Sigmoid colon (tissue), 4 donors: ENCODE data around the gene HAPLN3.

Experiments used
- CTCF ChIP-seq, 4 experiments: fragments of 450-650 bp in 3 of 4; fragments of 200-600 bp in 1 of 4; IDR thresholded peaks; one replicate each; pipeline ENCODE4 v1.5.1; 2016 to 2019; ENCODE audit warnings: antibody characterized with exemption in 4 of 4, mild to moderate bottlenecking in 3 of 4, moderate library complexity in 2 of 4
- POLR2A ChIP-seq, 2 donors: fragments of 450-650 bp; IDR thresholded peaks; one replicate each; pipeline ENCODE4 v1.6.1; 2016; ENCODE audit warnings: antibody characterized with exemption in 2 of 2, mild to moderate bottlenecking in 2 of 2, moderate library complexity in 2 of 2
- POLR2AphosphoS5 ChIP-seq, 4 donors: sonication (generic); formaldehyde crosslinking; IDR thresholded peaks; one replicate each; pipeline ENCODE4 v1.6.1; 2017; ENCODE audit warnings: antibody characterized with exemption in 4 of 4

DNA sequence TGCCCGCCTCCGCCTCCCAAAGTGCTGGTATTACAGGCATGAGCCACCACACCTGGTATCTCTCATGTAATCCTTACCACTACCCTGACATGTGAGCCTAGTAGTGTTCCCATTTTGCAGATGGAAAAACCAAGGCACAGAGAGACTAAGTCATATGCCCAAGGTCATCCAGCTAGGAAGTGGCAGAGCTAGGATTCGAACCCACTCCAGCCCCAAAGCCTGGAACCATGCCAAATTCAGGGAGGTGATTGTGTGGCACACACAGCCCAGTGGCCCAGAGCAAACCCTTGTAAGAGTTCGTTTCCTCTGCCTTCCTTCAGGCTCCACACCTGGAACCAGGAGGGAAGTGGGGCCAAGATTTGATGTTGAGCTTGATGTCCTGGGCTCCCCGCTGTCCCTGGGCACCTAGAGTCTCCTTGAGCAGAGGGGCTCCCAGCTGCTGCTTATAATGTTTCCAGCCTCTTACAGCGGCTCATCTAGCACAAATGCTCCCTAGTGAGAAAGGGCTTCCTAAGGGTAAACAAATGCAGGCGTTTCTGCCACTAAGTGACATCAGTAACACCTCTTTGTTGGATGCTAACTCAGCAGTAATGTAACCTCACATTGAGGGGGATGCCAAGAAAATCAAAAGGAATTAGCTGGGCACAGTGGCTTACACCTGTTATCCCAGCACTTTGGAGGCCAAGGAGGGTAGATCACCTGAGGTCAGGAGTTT lies 3.6 kb downstream of the HAPLN3 start:
- TF ChIP-seq CTCF (IDR thresholded peaks at IDR 0.05) (no peak), POLR2A (IDR thresholded peaks at IDR 0.05) (no peak), POLR2AphosphoS5 (IDR thresholded peaks at IDR 0.05) (no peak)
